Articular chondrocyte of knee joint (primary cell): ENCODE results near the gene TAF1L. TPM values are rescaled to one million over a fixed set of nuclear protein-coding genes. Genes with fewer than 3 reads are reported as not detected.

ENCODE experiments used
- total RNA-seq: library from RNA; depleted of rRNA; stranded (reverse); fragments of >200 nt; gene quantifications from 2 replicates; pipeline ENCODE4 v1.2.3, GENCODE V29; 2012

The TAF1L gene, protein sequence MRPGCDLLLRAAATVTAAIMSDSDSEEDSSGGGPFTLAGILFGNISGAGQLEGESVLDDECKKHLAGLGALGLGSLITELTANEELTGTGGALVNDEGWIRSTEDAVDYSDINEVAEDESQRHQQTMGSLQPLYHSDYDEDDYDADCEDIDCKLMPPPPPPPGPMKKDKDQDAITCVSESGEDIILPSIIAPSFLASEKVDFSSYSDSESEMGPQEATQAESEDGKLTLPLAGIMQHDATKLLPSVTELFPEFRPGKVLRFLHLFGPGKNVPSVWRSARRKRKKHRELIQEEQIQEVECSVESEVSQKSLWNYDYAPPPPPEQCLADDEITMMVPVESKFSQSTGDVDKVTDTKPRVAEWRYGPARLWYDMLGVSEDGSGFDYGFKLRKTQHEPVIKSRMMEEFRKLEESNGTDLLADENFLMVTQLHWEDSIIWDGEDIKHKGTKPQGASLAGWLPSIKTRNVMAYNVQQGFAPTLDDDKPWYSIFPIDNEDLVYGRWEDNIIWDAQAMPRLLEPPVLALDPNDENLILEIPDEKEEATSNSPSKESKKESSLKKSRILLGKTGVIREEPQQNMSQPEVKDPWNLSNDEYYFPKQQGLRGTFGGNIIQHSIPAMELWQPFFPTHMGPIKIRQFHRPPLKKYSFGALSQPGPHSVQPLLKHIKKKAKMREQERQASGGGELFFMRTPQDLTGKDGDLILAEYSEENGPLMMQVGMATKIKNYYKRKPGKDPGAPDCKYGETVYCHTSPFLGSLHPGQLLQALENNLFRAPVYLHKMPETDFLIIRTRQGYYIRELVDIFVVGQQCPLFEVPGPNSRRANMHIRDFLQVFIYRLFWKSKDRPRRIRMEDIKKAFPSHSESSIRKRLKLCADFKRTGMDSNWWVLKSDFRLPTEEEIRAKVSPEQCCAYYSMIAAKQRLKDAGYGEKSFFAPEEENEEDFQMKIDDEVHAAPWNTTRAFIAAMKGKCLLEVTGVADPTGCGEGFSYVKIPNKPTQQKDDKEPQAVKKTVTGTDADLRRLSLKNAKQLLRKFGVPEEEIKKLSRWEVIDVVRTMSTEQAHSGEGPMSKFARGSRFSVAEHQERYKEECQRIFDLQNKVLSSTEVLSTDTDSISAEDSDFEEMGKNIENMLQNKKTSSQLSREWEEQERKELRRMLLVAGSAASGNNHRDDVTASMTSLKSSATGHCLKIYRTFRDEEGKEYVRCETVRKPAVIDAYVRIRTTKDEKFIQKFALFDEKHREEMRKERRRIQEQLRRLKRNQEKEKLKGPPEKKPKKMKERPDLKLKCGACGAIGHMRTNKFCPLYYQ (N-terminal part only)
- under 0.01 TPM in 2 replicates for total RNA-seq

DNA sequence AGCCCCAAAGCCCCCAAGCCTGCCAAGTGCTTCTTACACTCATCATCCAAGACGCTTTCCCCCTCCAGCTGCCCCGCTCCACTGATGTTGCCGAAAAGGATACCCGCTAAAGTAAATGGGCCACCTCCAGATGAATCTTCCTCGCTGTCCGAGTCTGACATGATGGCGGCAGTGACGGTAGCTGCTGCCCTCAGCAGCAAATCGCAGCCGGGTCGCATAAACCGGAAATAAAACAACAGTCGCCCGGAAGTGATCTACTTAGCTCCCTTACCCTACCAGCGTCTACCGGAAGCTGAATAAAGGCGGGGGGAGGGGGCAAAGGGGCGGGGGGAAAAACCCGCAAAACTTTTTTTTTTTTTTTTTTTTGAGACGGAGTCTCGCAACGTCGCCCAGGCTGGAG, at the start of gene TAF1L:
TAF1L (minus strand) TSS at position 308 of the 400 bp plus-strand sequence; CDS start at position 218, 90 bp downstream.

Other genes with a start within 250 kb of the TAF1L start
- 10.1 and 13.7 TPM in 2 replicates for gene RIGI, start 109.5 kb downstream of the TAF1L start, total RNA-seq
- gene SMIM27, start 83.3 kb downstream of the TAF1L start, total RNA-seq = 1.7 and 2.1 TPM in 2 replicates
- 37.4 and 47.6 TPM in 2 replicates for gene TOPORS, start 83.1 kb downstream of the TAF1L start, total RNA-seq
- gene NDUFB6, start 62.5 kb downstream of the TAF1L start, total RNA-seq = 43.6 and 48.0 TPM in 2 replicates
- gene TMEM215, start 147.9 kb upstream of the TAF1L start, total RNA-seq = not detected in 2 replicates